ENCODE data around the gene PPP1R1A. TPM values are rescaled to one million over a fixed set of nuclear protein-coding genes. Genes with fewer than 3 reads are reported as not detected.

The PPP1R1A gene
- total and polyA plus RNA-seq, 12 donors = 39.4 to 378 (median 56.5) TPM

- DNase-seq (no peak), ATAC-seq (peak in 7 of 8 donors; percentile 11 to 63 (median 31))
- peaks cover 0 to 62% (median 56%) of the 10 kb centered on the region in 7 donors for H3K27me3 ChIP-seq
- H3K4me1 ChIP-seq = peaks cover 4 to 16% (median 9%) of the 10 kb centered on the region in 9 donors
- H3K4me3 ChIP-seq = peak overlapping the region in 9 of 10 donors; percentile 31 to 50 (median 48)
- H3K36me3 ChIP-seq = peaks cover 0 to 5% (median 0%) of the 10 kb centered on the region in 9 donors
- TF ChIP-seq CTCF (IDR thresholded peaks at IDR 0.05) = no peak
- no peak overlapping the region for H3K27ac ChIP-seq
- intact Hi-C loops (cut with DNase I) = no loop called here
- 4 to 9% methylated on average over 22 of the region's 22 CpGs for WGBS, 2 donors
- no peaks in the 10 kb centered on the region for H3K9me3 ChIP-seq
These were observed 38.5 kb downstream of the PPP1R1A start for GRCh38 chr12:54549774-54550451.

- Histone ChIP-seq H3K4me3 (no peak overlapping the region), H3K4me1 (peaks cover 4 to 16% (median 9%) of the 10 kb centered on the region in 9 donors), H3K27me3 (peaks cover 0 to 44% (median 35%) of the 10 kb centered on the region in 7 donors), H3K36me3 (peaks cover 0 to 39% (median 0%) of the 10 kb centered on the region in 9 donors), H3K9me3 (no peaks in the 10 kb centered on the region), H3K27ac (no peak overlapping the region)
- intact Hi-C loops (cut with DNase I) = no loop called here
- 46 to 61% methylated on average over 2 of the region's 2 CpGs for WGBS, 2 donors
- ATAC-seq = no peak
- DNase-seq = no peak
- no peak for TF ChIP-seq CTCF (IDR thresholded peaks at IDR 0.05)
These were observed 41.9 kb downstream of the PPP1R1A start for GRCh38 chr12:54546511-54546910.

GRCh38 chr12:54544743-54545142, 43.7 kb downstream of the PPP1R1A start:
- no peak for TF ChIP-seq CTCF (IDR thresholded peaks at IDR 0.05)
- peaks cover 0 to 28% (median 17%) of the 10 kb centered on the region in 7 donors for H3K27me3 ChIP-seq
- H3K36me3 ChIP-seq = peaks cover 0 to 57% (median 0%) of the 10 kb centered on the region in 9 donors
- no peak for DNase-seq
- H3K27ac ChIP-seq = no peak overlapping the region
- ATAC-seq = no peak
- no peak overlapping the region for H3K4me3 ChIP-seq
- WGBS, 2 donors = 88 to 93% methylated on average over 7 of the region's 7 CpGs
- intact Hi-C loops (cut with DNase I) = no loop called here
- H3K9me3 ChIP-seq = no peaks in the 10 kb centered on the region
- H3K4me1 ChIP-seq = peaks cover 0 to 10% (median 3%) of the 10 kb centered on the region in 9 donors

- no peak for TF ChIP-seq CTCF (IDR thresholded peaks at IDR 0.05)
- H3K9me3 ChIP-seq = no peaks in the 10 kb centered on the region
- intact Hi-C loops (cut with DNase I) = no loop called here
- no peak for ATAC-seq
- H3K36me3 ChIP-seq = peaks cover 0 to 69% (median 0%) of the 10 kb centered on the region in 9 donors
- WGBS, 2 donors = 80 to 82% methylated on average over 2 of the region's 2 CpGs
- DNase-seq = no peak
- H3K27me3 ChIP-seq = peaks cover 0 to 21% (median 5%) of the 10 kb centered on the region in 7 donors
- no peaks in the 10 kb centered on the region for H3K4me1 ChIP-seq
- no peak overlapping the region for H3K4me3 ChIP-seq
- H3K27ac ChIP-seq = no peak overlapping the region
These were observed 44.9 kb downstream of the PPP1R1A start for GRCh38 chr12:54543526-54543925.
